ENCODE results near the gene PAK1.

PAK1 gene

DNA sequence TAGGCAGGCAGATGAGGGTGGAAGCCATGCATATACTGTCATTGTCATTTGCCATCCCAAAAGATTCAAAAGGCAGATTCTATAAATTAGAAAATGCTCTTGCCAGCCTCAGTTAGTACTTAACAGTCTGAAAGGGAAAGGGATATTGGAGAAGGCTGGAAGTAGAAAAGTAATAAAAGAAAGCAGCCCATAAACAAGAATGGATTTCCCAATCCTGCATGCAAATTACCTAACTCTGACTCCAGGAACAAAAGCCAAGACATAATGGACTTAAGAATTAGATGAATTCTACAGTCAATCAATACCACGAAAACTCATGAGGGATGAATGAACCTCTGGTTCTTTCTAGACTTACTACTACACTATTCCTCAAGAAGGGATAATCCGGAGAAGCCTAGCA lies 5.9 kb downstream of the PAK1 start:
- Mint-ChIP-seq H3K27me3 (peaks cover under 1% of the 10 kb centered on the region), H3K9me3 (no peaks in the 10 kb centered on the region)
- intact Hi-C loops (cut with micrococcal nuclease), result no loop called here

DNA sequence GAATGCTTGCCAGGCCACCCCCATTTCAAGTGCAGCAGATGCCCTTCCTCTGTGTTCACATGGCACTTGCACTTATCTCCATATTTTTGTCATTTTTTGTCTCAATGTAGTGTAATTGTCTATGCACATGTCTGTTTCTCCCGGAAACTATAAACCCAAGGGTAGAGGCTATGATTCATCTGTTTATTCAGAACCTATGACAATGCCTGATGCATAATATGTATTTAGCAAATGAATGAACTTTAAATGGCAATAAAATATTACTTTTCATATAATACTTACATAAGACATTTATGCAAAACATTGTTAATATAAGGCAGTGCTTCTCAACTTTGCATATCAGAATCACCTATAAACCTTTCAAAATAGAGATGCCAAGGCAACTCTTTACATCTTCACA lies 6.7 kb downstream of the PAK1 start:
- Mint-ChIP-seq H3K9me3 (no peaks in the 10 kb centered on the region), H3K27ac (no peak overlapping the region), H3K36me3 (ENCODE audit: low read depth) (no peaks in the 10 kb centered on the region), H3K27me3 (no peaks in the 10 kb centered on the region), H3K4me1 (ENCODE audit: low read depth) (peaks cover 24% of the 10 kb centered on the region), H3K4me3 (no peak overlapping the region)
- intact Hi-C loops (cut with micrococcal nuclease), result no loop called here

More for the DNA sequence above, 5.9 kb downstream of the PAK1 start:
- no peak overlapping the region for H3K27ac Mint-ChIP-seq
- peaks cover 24% of the 10 kb centered on the region for H3K4me1 Mint-ChIP-seq (ENCODE audit: low read depth)
- H3K4me3 Mint-ChIP-seq, result no peak overlapping the region
- no peaks in the 10 kb centered on the region for H3K36me3 Mint-ChIP-seq (ENCODE audit: low read depth)

DNA sequence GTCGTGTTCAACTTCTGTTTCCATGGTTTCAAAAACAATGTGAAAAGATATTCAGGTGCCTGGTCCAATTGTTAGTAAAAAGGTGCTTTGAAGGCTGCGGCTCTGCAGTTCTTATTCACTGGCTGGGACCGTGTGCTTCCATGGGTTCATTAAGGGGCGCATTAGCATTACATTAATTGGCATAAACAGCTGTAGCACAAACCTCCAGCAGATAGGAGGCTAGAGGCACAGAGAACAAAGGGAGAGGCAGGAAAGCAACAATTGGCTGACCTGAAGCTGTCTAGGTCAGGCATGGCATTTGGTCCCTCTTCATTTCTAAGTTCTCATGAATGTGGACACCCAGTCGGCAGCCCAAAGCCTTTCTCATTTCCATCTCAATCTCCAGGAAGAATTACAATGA lies 16.6 kb downstream of the PAK1 start:
- Mint-ChIP-seq H3K36me3 (ENCODE audit: low read depth) (no peaks in the 10 kb centered on the region), H3K4me1 (ENCODE audit: low read depth) (peaks cover 22% of the 10 kb centered on the region), H3K27ac (no peak overlapping the region), H3K4me3 (no peak overlapping the region), H3K9me3 (no peaks in the 10 kb centered on the region), H3K27me3 (peaks cover 2% of the 10 kb centered on the region)
- intact Hi-C loops (cut with micrococcal nuclease), result no loop called here

DNA sequence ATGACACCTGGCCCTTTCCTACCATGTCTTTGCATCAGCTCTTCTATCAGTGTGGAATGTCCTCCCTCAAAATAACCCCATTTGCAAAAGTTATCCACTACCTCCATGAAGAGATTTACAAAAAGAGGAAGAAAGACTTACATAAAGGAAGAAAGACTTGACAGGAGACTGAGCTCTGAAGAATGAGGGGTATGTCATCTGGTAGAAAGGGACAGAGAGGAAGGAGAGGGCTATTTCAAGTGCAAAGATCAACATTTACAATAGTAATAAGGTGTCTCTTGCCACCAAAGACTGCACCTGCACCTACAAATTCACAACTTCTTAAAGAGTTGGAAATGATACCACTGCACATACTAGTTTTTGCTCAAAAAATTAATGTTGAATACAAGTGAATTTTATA lies 18.2 kb downstream of the PAK1 start:
- H3K27me3 Mint-ChIP-seq, result peaks cover 2% of the 10 kb centered on the region
- H3K36me3 Mint-ChIP-seq (ENCODE audit: low read depth), result no peaks in the 10 kb centered on the region
- H3K9me3 Mint-ChIP-seq, result no peaks in the 10 kb centered on the region
- no peak overlapping the region for H3K4me3 Mint-ChIP-seq
- H3K4me1 Mint-ChIP-seq (ENCODE audit: low read depth), result peaks cover 32% of the 10 kb centered on the region
- intact Hi-C loops (cut with micrococcal nuclease), result no loop called here
- H3K27ac Mint-ChIP-seq, result no peak overlapping the region

DNA sequence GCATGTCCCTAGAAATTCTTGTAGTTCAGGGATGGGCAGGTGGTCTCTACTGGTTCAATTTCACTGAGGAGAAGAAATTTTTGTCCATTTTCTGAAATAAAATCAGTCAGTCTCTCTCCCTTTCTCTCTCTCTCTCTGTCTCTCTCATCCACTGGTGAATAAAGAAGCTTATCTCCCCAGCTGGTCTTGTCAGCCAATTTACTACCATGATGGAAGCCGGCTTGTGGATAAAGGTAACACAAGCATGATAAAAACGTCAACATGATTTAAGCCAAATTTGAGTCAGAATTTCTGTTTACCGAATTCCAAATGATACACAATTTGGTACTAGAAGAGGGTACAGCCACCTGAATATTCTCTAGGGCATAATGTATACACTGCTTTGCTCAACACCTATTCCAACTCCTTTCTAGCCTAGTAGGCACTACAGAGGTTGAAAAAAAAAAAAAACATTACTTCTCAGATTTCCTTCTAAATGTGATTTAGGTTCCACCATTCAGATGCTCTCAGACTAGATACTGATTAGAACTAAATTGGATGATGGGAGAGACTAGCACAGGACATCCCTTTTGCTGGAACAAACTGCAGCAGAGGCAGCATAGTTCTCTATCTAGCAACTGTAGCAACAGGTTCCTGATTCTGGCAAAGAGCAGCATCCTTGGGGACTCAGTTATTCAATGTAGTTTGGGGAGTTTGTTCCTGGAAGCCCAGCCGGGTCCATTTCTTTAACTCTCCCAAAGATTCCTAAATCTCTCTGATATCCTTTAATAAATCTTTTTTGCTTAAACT lies 18.8 kb downstream of the PAK1 start:
- Mint-ChIP-seq H3K4me3 (no peak overlapping the region), H3K9me3 (no peaks in the 10 kb centered on the region)

DNA sequence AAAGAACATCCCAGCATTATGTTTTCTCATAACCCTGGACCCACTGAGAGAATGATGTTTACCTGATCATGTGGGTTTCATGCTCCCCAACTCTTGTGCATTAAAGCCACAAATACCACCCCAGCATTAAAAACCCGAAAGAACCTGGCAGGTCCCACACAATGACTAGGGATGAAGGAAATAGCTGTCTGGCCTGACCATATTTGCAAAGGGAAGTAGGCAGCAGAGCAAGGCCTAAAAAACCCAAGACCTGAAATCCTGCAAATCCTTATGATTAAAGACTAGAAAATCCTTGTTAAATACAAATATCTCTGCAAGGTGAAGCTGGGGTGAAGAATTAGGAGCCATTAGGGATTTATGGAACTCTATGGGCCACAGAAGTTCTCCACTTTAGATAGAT lies 23.7 kb downstream of the PAK1 start:
- Mint-ChIP-seq H3K4me3 (no peak overlapping the region), H3K4me1 (ENCODE audit: low read depth) (peaks cover 54% of the 10 kb centered on the region), H3K27me3 (no peaks in the 10 kb centered on the region), H3K9me3 (no peaks in the 10 kb centered on the region), H3K27ac (no peak overlapping the region), H3K36me3 (ENCODE audit: low read depth) (no peaks in the 10 kb centered on the region)
- intact Hi-C loops (cut with micrococcal nuclease), result no loop called here

More for the DNA sequence above, 18.8 kb downstream of the PAK1 start:
- Mint-ChIP-seq H3K27me3 (peaks cover 2% of the 10 kb centered on the region), H3K36me3 (ENCODE audit: low read depth) (no peaks in the 10 kb centered on the region), H3K27ac (no peak overlapping the region), H3K4me1 (ENCODE audit: low read depth) (peaks cover 36% of the 10 kb centered on the region)
- intact Hi-C loops (cut with micrococcal nuclease), result no loop called here

DNA sequence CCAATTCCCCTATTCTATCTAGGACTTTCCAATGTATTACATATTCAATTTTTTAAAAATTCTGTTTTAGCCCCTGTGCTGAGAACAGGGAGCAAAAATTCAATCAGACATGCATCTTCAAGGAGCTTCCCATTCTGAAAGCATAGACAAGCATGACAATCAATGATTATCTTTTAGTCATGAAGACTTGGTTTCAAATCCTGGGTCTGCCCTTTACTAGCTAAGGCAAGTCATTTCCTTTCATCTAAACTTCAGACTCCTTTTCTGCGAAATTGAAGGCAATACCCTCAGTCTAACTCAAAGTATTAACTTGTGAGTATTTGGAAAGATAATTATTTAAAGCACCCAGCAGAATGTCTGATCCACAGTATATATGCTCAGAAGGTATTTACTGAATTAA lies 24.1 kb downstream of the PAK1 start:
- no peaks in the 10 kb centered on the region for H3K9me3 Mint-ChIP-seq
- no peak overlapping the region for H3K4me3 Mint-ChIP-seq
- H3K36me3 Mint-ChIP-seq (ENCODE audit: low read depth), result no peaks in the 10 kb centered on the region
- no peak overlapping the region for H3K27ac Mint-ChIP-seq
- no peaks in the 10 kb centered on the region for H3K27me3 Mint-ChIP-seq
- H3K4me1 Mint-ChIP-seq (ENCODE audit: low read depth), result peaks cover 55% of the 10 kb centered on the region
- intact Hi-C loops (cut with micrococcal nuclease), result loop anchor here (5.0 kb wide), 1 partner anchor 37 kb away; no protein-coding TSS in a partner anchor

DNA sequence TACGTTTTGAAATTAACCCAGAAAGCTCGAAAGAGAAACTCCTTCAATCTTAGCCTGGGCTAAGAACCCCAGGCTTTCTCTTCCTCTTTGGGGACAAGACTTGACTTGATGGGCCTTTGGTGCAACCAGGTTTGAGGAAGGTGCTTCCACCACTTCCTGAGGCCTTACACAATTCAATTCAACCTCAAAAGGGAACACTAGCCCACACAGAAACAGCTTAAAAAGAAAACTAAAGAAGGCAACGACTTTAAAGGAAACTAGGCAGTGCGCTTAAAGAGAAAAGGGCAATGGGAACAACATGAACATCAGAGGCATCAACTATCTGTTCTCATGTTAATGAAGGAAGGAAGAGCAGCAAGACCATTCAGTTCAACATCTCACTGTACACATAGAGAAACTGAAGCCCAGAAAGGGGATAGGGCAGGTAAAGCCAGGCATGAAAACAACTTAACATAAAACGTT lies 24.8 kb downstream of the PAK1 start:
- Mint-ChIP-seq H3K36me3 (ENCODE audit: low read depth) (no peaks in the 10 kb centered on the region), H3K4me1 (ENCODE audit: low read depth) (peaks cover 62% of the 10 kb centered on the region), H3K27me3 (no peaks in the 10 kb centered on the region), H3K9me3 (no peaks in the 10 kb centered on the region), H3K27ac (peak overlapping the region; percentile 48), H3K4me3 (no peak overlapping the region)
- intact Hi-C loops (cut with micrococcal nuclease), result loop anchor here (5.0 kb wide), 1 partner anchor 37 kb away; no protein-coding TSS in a partner anchor

DNA sequence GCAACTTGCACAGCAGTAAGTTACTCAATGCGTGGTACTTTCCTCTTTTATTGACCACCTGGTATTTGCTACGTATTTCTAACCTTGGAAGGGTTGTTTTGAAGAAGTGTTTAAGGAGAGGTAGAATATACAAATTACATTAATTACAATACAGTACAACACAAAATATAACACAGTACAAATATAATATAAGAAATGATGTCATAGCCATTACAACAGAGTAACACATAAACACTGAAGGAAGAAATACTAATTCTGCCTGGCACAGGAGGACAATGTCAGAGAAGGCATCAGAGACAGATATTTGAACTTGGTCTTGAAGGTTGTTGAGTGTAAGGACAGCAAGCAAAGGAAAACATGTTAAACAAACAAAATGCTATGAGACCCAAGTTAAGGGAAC lies 25.6 kb downstream of the PAK1 start:
- no peaks in the 10 kb centered on the region for H3K9me3 Mint-ChIP-seq
- H3K4me3 Mint-ChIP-seq, result no peak overlapping the region
- peaks cover 62% of the 10 kb centered on the region for H3K4me1 Mint-ChIP-seq (ENCODE audit: low read depth)
- peak overlapping the region; percentile 48 for H3K27ac Mint-ChIP-seq
- H3K36me3 Mint-ChIP-seq (ENCODE audit: low read depth), result no peaks in the 10 kb centered on the region
- no peaks in the 10 kb centered on the region for H3K27me3 Mint-ChIP-seq
- intact Hi-C loops (cut with micrococcal nuclease), result loop anchor here (5.0 kb wide), 1 partner anchor 36 kb away; no protein-coding TSS in a partner anchor

DNA sequence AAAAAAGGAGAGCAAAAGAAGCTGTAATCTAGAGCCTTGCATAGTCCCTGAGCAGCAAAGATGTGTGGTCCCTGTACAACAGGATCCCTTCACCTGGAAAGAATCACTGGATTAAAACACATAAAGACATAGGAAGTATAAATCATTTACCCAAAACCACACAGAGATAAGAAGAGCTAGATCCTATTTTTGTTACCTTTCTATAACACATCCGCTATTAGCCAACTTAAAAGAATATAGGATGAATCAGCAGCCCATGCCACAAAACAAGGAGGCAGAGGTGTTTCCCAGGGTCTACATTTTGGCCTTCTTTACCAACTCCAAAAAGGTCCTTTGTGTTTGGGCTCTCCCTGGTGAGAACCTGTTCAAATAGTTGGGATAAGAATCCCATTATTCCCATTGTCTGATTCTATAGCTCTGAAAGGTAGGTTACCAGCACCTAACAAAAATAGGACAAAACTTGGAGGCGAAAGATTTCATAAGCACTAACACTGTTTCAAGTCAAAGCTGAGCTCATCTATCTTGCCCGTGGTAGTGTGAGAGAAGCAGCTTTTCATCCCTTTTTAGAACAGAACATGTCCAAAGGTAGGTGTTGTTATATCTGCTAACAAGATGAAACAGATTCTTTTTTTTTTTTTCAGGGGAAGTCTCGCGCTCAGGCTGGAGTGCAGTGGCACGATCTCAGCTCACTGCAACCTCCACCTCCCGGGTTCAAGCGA lies 26.8 kb downstream of the PAK1 start:
- Mint-ChIP-seq H3K9me3 (no peaks in the 10 kb centered on the region), H3K4me1 (ENCODE audit: low read depth) (peaks cover 66% of the 10 kb centered on the region), H3K36me3 (ENCODE audit: low read depth) (no peaks in the 10 kb centered on the region), H3K27me3 (no peaks in the 10 kb centered on the region), H3K27ac (no peak overlapping the region), H3K4me3 (no peak overlapping the region)
- intact Hi-C loops (cut with micrococcal nuclease), result loop anchor here (5.0 kb wide), 1 partner anchor 35 kb away; no protein-coding TSS in a partner anchor

DNA sequence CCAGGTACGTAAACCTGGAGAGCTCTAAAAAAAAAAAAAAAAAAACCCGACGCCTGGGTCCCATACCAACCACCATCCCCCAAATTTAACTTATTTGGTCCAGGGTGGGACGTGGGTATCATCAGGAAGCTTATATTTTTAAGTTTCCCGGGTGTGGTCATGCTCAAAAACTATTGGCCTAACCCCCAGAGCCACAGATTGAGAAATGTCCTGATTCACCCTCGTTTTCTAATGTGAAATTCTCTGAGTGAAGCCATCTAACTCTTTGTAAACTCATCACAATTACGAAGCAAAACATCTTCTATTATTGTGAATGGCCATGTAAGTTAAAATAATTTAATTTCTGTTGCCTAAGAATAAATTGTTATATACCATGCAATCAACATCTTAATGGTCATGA lies 29.6 kb downstream of the PAK1 start:
- Mint-ChIP-seq H3K27me3 (no peaks in the 10 kb centered on the region), H3K27ac (no peak overlapping the region), H3K36me3 (ENCODE audit: low read depth) (no peaks in the 10 kb centered on the region), H3K9me3 (no peaks in the 10 kb centered on the region), H3K4me1 (ENCODE audit: low read depth) (peaks cover 60% of the 10 kb centered on the region), H3K4me3 (no peak overlapping the region)
- intact Hi-C loops (cut with micrococcal nuclease), result no loop called here

DNA sequence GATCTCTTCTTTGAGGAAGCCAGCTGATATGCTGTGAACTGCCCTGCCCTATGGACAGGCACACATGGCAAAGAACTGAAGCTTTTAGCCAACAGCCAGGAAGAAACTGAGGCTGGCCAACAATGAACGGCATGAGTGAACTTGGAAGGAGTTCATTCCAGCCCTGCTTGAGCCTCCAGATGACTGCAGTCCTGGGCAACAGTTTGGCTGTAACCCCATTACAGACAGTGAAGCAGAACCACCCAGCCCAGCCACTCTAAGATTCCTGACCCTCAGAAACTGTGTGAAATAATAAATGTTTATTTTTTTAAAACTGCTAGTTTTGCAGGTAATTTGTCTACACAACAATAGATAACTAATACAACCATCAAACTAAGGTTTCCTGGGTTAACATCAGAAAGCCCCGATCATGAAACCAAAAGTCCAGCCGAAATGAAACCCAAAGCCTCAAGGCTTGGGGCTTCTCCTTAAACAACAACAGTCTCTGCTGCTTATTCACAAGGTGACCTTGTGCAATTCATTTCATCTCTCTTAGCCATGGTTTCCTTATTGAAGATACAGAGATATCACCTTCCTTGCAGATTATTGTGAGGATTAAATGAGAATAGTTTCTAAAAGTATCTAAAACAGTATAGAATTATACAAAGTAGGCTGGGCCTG lies 31.4 kb downstream of the PAK1 start:
- Mint-ChIP-seq H3K27ac (no peak overlapping the region), H3K4me3 (no peak overlapping the region)

DNA sequence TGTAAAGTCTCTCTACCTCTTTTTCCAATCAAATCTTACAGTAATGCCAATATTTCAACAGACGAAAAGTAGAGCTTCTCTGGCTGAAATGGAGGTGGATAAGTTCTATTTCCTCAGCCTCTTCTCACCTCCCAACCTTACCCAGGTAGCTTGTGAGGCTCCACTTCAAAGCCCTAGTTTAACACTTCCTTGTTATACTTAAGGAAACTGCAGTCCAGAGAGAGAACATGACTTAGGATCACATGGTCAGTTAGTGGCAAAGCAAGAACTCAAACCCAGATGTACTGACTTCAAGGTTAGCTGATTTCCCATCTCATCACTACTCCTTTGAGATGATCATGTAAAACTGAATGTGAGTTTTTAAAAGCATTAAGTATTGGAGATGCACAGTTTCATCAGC lies 32.5 kb downstream of the PAK1 start:
- Mint-ChIP-seq H3K4me3 (no peak overlapping the region), H3K36me3 (ENCODE audit: low read depth) (no peaks in the 10 kb centered on the region), H3K27me3 (no peaks in the 10 kb centered on the region), H3K9me3 (no peaks in the 10 kb centered on the region), H3K4me1 (ENCODE audit: low read depth) (peaks cover 39% of the 10 kb centered on the region), H3K27ac (no peak overlapping the region)
- intact Hi-C loops (cut with micrococcal nuclease), result no loop called here

More for the DNA sequence above, 31.4 kb downstream of the PAK1 start:
- intact Hi-C loops (cut with micrococcal nuclease), result no loop called here
- no peaks in the 10 kb centered on the region for H3K27me3 Mint-ChIP-seq
- no peaks in the 10 kb centered on the region for H3K36me3 Mint-ChIP-seq (ENCODE audit: low read depth)
- H3K4me1 Mint-ChIP-seq (ENCODE audit: low read depth), result peaks cover 42% of the 10 kb centered on the region
- H3K9me3 Mint-ChIP-seq, result no peaks in the 10 kb centered on the region

DNA sequence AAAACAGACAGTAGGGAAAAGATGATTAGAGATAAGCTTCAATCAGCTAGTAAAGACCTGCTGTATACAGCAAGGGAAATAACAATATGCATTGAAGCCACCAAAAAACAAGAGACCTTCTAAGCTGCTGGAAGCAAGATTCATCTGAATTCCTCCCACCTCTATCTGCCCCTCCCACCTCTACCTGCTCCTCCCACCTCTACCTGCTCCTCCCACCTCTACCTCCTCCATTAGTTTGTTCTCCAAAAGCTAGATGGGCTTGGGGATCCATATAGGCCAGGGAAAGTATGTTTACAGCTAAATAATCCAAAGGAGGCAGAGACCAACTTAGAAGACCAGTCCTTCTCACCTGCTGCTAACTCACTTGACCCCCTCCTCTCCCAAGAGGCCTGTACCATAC lies 33.2 kb downstream of the PAK1 start:
- H3K36me3 Mint-ChIP-seq (ENCODE audit: low read depth), result no peaks in the 10 kb centered on the region
- H3K27me3 Mint-ChIP-seq, result no peaks in the 10 kb centered on the region
- H3K4me3 Mint-ChIP-seq, result no peak overlapping the region
- no peak overlapping the region for H3K27ac Mint-ChIP-seq
- H3K9me3 Mint-ChIP-seq, result no peaks in the 10 kb centered on the region
- peaks cover 42% of the 10 kb centered on the region for H3K4me1 Mint-ChIP-seq (ENCODE audit: low read depth)
- intact Hi-C loops (cut with micrococcal nuclease), result no loop called here

Measured in dendritic cell treated with granulocyte-macrophage colony-stimulating factor and Interleukin-4, amounts not matched to agents 40 ng/mL and 50 ng/mL, for 4 days (primary cell).